ENCODE results near the gene CFAP58.
A peak's percentile ranks its signal among the peaks of the same experiment; 100 is the strongest.

The CFAP58 gene

GRCh38 chr10:104374591-104374990 lies 21.0 kb downstream of the CFAP58 start:
- DNase-seq (ENCODE audit: low read depth): no peak

- DNase-seq (ENCODE audit: low read depth): no peak
Measured at GRCh38 chr10:104376784-104377300, 23.2 kb downstream of the CFAP58 start.

GRCh38 chr10:104380336-104380735 lies 26.7 kb downstream of the CFAP58 start:
- DNase-seq (ENCODE audit: low read depth): no peak

- no peak for DNase-seq (ENCODE audit: low read depth)
Measured at GRCh38 chr10:104387130-104387888, 33.7 kb downstream of the CFAP58 start.

GRCh38 chr10:104388830-104389229 lies 35.2 kb downstream of the CFAP58 start:
- no peak for DNase-seq (ENCODE audit: low read depth)

GRCh38 chr10:104391150-104391968 lies 37.7 kb downstream of the CFAP58 start:
- DNase-seq (ENCODE audit: low read depth): no peak

GRCh38 chr10:104391969-104392296 lies 38.3 kb downstream of the CFAP58 start:
- no peak for DNase-seq (ENCODE audit: low read depth)

- DNase-seq (ENCODE audit: low read depth): no peak
Measured at GRCh38 chr10:104393387-104393786, 39.8 kb downstream of the CFAP58 start.

- no peak for DNase-seq (ENCODE audit: low read depth)
Measured at GRCh38 chr10:104396581-104396980, 42.9 kb downstream of the CFAP58 start.

- no peak for DNase-seq (ENCODE audit: low read depth)
Measured at GRCh38 chr10:104403636-104404035, 50.0 kb downstream of the CFAP58 start.

- DNase-seq (ENCODE audit: low read depth): peak; percentile 34
Measured at GRCh38 chr10:104406715-104407650, 53.4 kb downstream of the CFAP58 start.

GRCh38 chr10:104413528-104413927 lies 59.9 kb downstream of the CFAP58 start:
- DNase-seq (ENCODE audit: low read depth): no peak

- no peak for DNase-seq (ENCODE audit: low read depth)
Measured at GRCh38 chr10:104415526-104416165, 62.0 kb downstream of the CFAP58 start.

GRCh38 chr10:104416851-104417250 lies 63.2 kb downstream of the CFAP58 start:
- no peak for DNase-seq (ENCODE audit: low read depth)

- no peak for DNase-seq (ENCODE audit: low read depth)
Measured at GRCh38 chr10:104417637-104418292, 64.1 kb downstream of the CFAP58 start.

- no peak for DNase-seq (ENCODE audit: low read depth)
Measured at GRCh38 chr10:104424719-104425118, 71.1 kb downstream of the CFAP58 start.

GRCh38 chr10:104427989-104428388 lies 74.4 kb downstream of the CFAP58 start:
- no peak for DNase-seq (ENCODE audit: low read depth)

- DNase-seq (ENCODE audit: low read depth): no peak
Measured at GRCh38 chr10:104429846-104430245, 76.2 kb downstream of the CFAP58 start.

GRCh38 chr10:104430360-104430759 lies 76.7 kb downstream of the CFAP58 start:
- DNase-seq (ENCODE audit: low read depth): no peak

GRCh38 chr10:104433669-104434068 lies 80.0 kb downstream of the CFAP58 start:
- DNase-seq (ENCODE audit: low read depth): no peak

- DNase-seq (ENCODE audit: low read depth): no peak
Measured at GRCh38 chr10:104434601-104435000, 81.0 kb downstream of the CFAP58 start.

Measured in non-pigmented ciliary epithelial cell (primary cell).